Mononuclear cell (primary cell): ENCODE data around the gene DCAF6. TPM values are rescaled to one million over a fixed set of nuclear protein-coding genes. Genes with fewer than 3 reads are reported as not detected.
"Not testable (repeated sequence)": the region's sequence is repeated elsewhere in the genome, so short reads cannot be mapped to it uniquely, and the experiment has no call there.

Source experiments
- H3K27me3 ChIP-seq: 2 replicates; pipeline ENCODE4 v1.6.0; 2011; ENCODE audit warnings: low read length, control low read depth; ENCODE audit not compliant: insufficient read depth
- H3K4me1 ChIP-seq: 2 replicates; pipeline ENCODE4 v1.5.1; 2011; ENCODE audit warnings: mild to moderate bottlenecking, low read length, control low read depth; ENCODE audit not compliant: insufficient read depth
- H3K4me3 ChIP-seq: 2 replicates; pipeline ENCODE4 v1.5.1; 2011; ENCODE audit warnings: mild to moderate bottlenecking, low read length, moderate library complexity
- H3K9me3 ChIP-seq: 2 replicates; pipeline ENCODE4 v1.5.1; 2011; ENCODE audit warnings: low read depth, mild to moderate bottlenecking, control low read depth, low read length
- total RNA-seq: library from RNA; depleted of rRNA; stranded (reverse); fragments of >200 nt; gene quantifications from one replicate; pipeline ENCODE4 v1.2.3, GENCODE V29; 2012

Gene DCAF6
- total RNA-seq, 1 donor = 15.1 TPM

DNA sequence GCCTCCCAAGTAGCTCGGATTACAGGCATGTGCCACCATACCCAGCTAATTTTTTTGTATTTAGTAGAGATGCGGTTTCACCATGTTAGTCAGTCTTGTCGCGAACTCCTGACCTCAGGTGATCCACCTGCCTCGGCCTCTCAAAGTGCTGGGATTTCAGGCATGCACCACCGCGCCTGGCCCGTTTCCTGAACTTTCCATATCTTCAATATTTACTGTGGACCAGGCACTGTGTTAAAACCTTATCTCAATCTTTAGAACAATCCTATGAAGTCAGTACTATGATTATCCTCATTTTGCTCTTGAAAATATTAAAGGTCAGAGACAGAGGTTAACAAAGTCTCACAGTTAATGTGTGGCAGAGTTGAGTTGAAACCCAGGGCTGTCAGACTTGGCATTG, 20.9 kb upstream of the DCAF6 start:
- H3K9me3 ChIP-seq = no peaks in the 10 kb centered on the region
- no peak overlapping the region for H3K4me3 ChIP-seq
- H3K4me1 ChIP-seq = peaks cover 4% of the 10 kb centered on the region
- no peaks in the 10 kb centered on the region for H3K27me3 ChIP-seq

DNA sequence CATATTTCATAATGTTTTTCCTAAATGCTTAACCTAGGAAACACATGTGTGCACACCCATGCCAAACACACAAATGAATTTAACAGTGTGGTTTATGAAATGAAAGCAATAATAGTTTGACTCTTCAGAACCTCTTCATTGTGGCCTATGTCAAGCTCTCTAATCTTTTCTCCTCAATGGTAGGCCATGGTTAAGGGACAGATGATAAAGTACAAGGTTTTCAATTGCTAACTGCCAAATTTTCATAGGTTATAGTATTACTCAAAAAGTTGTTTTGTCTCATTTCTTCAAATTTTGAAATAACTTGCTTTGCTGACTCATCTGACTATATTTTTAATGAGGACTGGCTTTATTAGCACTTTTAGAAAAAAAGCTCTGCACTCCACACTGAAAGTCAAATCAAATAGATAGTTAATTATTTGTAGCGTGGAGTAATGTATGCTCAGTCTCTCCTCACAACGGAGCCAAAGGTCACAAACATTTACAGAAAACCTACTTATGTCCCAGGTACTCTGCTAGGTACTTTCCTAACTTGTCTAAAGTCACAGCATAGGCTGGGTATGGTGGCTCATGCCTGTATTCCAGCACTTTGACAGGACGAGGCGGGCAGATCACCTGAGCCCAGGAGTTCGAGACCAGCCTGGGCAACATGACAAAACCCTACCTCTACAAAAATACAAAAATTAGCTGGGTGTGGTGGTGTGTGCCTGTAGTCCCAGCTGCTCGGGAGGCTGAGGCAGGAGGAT, 19.5 kb upstream of the DCAF6 start:
- Histone ChIP-seq H3K4me1 (no peaks in the 10 kb centered on the region), H3K4me3 (no peak overlapping the region), H3K27me3 (no peaks in the 10 kb centered on the region), H3K9me3 (no peaks in the 10 kb centered on the region)

DNA sequence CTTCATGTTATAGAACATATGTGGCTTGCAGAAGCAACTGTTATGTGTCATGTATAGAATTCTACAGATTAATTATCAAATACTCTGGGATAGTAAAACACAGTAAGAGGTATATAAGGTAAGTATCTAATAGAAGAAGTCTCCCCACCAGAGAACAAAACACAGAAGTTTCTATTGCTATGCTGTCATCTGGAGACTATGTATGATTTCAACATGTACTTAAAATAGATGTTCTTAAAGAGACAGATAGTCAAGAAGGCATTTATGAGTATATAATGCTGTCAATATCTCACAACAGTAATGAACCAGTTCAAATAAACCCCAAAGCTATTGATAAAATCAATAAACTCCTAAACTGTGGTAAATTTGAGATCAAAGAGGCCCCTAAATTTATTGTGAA, 14.5 kb upstream of the DCAF6 start:
- no peaks in the 10 kb centered on the region for H3K9me3 ChIP-seq
- no peaks in the 10 kb centered on the region for H3K4me1 ChIP-seq
- H3K27me3 ChIP-seq = no peaks in the 10 kb centered on the region
- no peak overlapping the region for H3K4me3 ChIP-seq

DNA sequence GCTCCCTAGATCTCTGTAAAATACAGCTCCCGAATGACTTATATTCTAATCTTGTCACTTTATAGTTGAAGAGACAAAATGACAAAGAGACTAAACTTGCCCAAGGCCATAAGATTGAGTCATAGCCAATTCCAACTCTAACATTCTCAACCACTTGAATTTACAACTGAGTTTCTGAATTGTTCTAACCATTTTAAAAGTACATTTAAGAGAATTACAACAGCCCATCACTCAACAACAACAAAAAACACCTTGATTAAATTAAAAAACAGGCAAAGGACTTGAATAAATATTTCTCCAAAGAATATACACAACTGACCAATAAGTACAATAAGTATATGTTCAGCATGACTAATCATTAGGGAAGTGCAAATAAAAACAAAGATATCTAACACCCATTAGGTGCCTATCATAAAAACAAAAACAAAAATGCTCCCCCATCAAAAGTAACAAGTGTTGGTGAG, 13.8 kb upstream of the DCAF6 start:
- Histone ChIP-seq H3K4me1 (no peaks in the 10 kb centered on the region), H3K9me3 (no peaks in the 10 kb centered on the region), H3K4me3 (no peak overlapping the region), H3K27me3 (no peaks in the 10 kb centered on the region)

DNA sequence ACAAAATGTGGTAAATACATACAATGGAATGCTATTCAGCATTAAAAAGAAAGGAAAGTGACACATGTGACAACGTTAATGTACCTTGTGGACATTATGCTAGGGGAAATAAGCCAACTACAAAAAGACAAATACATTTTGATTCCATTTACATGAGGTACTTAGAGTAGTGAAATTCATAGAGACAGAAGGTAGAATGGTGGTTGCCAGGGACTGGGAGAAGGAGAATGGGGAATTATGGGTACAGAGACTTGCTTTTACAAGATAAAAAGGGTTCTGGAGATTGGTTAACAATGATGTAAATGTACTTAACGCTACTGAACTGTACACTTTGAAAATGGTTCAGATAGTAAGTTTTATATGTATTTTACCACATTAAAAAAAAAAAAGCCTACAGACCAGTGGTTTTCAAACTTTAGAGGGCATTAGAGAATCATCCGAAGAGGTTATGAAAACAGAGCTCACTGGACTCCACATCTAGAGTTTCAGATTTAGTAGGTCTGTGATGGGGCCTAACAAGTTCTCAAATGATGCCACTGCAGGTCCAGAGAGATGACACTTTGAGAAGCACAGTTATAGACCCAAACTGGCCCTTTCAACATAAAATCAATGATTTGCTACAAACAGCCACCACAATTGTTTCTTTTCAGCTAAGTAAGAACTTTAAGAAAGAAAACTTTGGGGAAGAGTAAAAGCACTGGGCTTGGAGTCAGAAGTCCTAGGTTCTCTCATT, 13.0 kb upstream of the DCAF6 start:
- Histone ChIP-seq H3K27me3 (no peaks in the 10 kb centered on the region), H3K4me1 (no peaks in the 10 kb centered on the region), H3K9me3 (no peaks in the 10 kb centered on the region), H3K4me3 (no peak overlapping the region)

DNA sequence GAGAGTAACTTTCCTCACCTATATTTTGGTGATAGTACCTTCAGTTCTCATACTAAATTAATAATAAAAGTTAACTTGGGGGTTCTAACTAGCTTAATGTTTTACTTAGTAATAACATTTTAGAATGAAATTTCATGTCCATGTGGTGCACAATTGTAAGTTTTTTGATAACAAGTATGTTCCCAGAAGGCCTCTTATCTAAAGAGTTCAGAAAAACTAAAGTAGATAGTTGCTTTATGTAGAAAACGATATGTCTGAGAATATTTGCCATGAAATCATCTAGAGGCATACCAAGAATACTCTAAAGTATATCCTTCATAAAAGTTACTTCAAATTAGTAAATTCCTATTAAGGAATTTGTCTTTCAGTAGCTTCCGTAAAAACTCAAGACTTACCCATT, 12.4 kb upstream of the DCAF6 start:
- no peaks in the 10 kb centered on the region for H3K27me3 ChIP-seq
- H3K9me3 ChIP-seq = no peaks in the 10 kb centered on the region
- H3K4me3 ChIP-seq = no peak overlapping the region
- no peaks in the 10 kb centered on the region for H3K4me1 ChIP-seq

DNA sequence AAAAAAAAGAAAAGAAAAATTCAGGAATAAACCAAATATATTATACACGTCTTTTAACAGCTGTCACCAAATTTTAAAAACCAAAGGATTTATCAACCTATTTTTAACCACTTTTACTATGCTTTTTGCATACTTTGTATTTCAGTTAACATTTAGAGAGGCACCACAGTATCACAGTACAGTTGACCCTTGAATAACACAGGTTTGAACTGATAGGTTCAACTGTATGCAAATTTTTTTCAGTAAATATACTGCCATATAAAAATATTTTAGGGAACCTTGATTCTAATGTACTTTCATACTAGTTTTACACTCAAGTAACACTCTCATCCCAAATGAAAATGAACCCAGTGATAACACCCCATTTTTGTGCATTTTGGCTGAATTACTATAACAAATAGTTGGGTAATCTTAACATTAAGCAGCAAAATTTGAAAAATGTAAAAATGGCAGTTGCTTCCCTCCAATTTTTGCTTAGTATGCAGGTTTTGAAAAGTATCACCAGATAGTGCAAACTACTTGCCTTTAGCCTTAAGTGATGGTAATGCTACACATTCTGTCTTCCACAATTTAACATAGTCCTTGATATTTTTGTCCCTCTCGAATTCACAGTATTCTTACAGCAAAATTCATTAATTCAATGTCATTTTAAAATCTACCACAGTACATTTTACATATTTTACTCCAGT, 11.8 kb upstream of the DCAF6 start:
- Histone ChIP-seq H3K4me1 (no peaks in the 10 kb centered on the region), H3K27me3 (no peaks in the 10 kb centered on the region), H3K9me3 (no peaks in the 10 kb centered on the region), H3K4me3 (no peak overlapping the region)

DNA sequence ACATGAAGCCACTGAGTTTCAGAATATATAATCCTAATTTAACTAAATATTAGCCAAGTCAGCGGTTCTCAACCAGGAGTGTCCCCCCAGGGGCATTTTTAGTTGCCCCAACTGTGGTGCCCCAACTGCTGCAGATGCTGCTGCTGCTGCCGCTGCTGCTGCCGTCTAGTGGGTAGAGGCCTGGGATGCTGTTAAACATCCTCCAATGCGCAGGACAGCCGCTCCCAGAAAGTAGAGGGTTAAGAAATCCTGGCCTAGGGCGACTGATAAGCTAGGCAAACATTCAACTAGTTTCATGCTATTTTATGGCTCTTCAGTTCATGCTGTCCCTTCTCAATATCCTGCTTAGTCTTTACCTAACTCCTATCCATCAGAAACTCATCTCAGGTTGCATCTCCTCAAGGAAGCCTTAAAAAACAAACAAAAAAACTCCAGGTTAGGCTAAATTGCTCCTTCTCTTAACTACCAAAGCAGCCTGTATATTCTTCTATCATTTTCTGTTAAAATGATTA, 9.9 kb upstream of the DCAF6 start:
- Histone ChIP-seq H3K27me3 (no peaks in the 10 kb centered on the region), H3K9me3 (no peaks in the 10 kb centered on the region), H3K4me1 (no peaks in the 10 kb centered on the region), H3K4me3 (no peak overlapping the region)

DNA sequence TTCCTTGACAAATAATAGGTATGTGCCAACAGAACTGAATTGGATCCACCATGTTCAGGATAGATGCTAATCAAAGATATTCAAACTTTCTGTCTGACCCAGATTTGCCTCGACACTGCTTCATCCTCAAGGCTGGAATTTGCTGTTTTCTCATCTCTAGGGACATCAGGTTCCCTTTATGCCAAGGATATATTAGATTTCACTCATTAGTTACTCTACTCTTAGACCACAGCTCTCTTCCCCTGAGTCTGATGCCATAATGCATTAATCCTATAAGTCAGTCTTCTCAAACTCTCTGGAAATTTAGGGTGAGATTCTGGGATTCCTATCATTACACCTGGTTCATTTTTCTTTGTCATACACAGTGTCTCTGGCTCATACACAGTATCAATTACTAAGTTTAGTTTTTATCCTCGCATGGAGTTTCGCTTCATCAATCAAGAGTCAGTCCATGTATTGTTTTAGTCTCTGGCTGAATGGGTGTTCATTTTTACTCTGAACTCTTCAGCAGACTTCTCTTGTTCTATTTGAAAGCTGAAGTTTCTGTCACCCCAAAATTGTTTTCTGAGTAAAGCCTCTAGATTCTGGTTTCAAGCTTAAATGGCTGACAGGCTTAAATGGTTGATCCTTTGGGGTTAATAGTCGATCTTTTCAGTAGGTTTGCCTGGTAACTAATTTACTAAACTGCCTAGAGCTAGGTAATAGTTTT, 9.3 kb upstream of the DCAF6 start:
- Histone ChIP-seq H3K9me3 (no peaks in the 10 kb centered on the region), H3K27me3 (no peaks in the 10 kb centered on the region), H3K4me1 (no peaks in the 10 kb centered on the region), H3K4me3 (no peak overlapping the region)

DNA sequence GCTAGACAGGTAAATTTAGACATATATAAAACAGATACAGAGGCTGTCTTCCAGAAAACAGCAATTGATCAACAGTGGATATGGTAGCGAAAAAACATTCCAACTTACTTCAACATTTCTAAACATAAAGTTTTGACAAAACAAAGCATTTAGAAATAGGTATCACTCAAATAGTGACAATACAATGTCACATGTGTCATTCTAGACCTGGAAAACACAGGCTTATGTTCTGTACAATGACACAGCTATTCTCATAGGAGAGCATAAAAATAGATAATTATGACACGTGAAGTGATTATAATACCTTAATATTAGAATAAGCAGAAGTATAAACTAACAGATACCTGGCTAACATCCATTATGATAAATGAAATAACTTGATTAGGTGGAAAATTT, 8.0 kb upstream of the DCAF6 start:
- Histone ChIP-seq H3K27me3 (no peaks in the 10 kb centered on the region), H3K9me3 (no peaks in the 10 kb centered on the region), H3K4me3 (no peak overlapping the region), H3K4me1 (no peaks in the 10 kb centered on the region)

DNA sequence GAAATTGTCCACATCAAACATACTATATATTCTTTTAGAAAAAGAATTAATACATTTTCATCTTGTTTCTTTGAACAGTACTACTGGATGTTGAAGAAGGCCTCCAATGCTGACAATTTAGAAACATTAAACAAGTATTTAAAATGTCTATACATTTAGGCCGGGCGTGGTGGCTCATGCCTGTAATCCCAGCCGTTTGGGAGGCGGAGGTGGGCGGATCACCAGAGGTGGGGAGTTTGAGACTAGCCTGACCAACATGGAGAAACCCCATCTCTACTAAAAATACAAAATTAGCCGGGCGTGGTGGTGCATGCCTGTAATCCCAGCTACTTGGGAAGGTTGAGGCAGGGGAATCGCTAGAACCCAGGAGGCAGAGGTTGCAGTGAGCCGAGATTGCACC, 7.6 kb upstream of the DCAF6 start:
- not testable (repeated sequence) for H3K4me3 ChIP-seq, H3K27me3 ChIP-seq, H3K9me3 ChIP-seq, H3K4me1 ChIP-seq

DNA sequence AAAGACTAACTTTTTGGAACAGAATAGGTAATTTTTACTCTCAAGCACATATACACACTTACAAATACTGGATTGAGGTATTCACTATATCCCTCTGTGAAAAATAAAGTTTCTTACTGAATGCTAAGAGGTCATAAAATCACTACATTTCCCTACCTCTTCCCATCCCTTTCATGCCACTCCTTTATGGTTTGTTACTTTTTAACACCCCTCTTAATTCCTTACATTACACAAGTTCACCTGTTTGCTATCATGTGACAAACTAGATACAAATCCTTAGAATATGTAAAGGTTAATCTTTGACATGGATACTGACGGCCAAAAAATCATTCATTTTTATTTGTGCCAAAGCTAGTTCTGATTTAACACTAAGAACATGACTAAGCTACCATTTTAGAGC, 6.8 kb upstream of the DCAF6 start:
- no peak overlapping the region for H3K4me3 ChIP-seq
- H3K9me3 ChIP-seq = no peaks in the 10 kb centered on the region
- H3K27me3 ChIP-seq = no peaks in the 10 kb centered on the region
- H3K4me1 ChIP-seq = peaks cover 10% of the 10 kb centered on the region

DNA sequence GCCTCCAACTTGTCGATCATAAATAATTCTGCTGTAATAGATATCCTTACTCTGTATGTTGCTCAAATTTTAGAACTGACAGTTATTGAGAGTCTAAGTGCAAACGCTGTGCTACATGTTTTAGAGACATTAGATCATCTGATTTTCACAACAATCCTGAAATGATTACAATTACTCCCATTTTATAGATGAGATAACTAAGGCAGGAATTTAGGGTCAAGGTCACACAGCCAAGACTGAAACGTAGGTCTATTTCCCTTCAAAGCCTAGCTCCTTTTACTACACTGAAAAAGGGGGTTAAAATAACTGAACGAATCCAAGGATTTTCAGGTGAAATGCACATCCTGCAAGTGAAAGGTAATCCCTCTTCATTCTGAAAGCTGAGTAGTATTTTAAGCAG, 2.7 kb upstream of the DCAF6 start:
- Histone ChIP-seq H3K4me1 (peaks cover 21% of the 10 kb centered on the region), H3K27me3 (no peaks in the 10 kb centered on the region), H3K9me3 (no peaks in the 10 kb centered on the region), H3K4me3 (no peak overlapping the region)

DNA sequence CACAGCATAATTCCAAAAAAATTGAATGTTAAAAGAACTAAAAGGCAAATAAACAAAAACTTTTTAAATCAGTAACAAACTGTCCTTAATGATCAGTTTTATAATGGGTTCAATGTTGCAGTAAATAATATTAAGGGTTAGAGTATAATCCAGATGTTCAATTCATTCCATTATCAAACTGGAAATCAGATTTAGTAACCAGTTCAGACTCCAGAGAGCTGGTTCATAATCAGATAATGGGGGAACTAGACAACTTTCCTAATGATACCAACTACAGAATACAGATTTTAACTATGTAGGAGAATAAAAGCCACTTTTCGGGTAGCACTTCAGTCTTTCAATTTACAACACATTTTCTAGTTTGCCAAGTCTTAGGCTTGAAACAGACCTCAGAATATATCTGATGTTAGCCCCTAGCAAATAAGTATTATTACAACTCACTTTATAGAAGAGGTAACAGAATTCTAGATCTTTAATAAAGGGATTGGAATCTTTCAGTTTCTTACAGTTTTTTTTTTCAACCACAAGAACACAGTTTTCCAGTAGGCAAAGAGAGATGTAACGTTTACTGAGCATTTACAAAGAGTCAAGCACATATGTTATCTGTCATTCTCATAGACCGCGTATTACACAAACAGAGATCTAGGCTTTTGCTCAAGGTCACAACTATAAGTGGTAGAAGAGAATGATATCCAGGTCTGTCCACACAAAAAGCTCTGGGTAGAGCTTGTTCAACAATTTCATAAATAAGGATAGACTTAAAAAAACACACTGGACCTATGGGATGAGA, 1.9 kb upstream of the DCAF6 start:
- peak overlapping the region; percentile 81 for H3K4me3 ChIP-seq
- H3K27me3 ChIP-seq = no peaks in the 10 kb centered on the region
- H3K9me3 ChIP-seq = no peaks in the 10 kb centered on the region

More for the DNA sequence above, 1.9 kb upstream of the DCAF6 start:
- peaks cover 21% of the 10 kb centered on the region for H3K4me1 ChIP-seq
